Coronary artery (tissue), 2 donors: ENCODE measurements around the gene SLC28A1.
A peak's percentile ranks its signal among the peaks of the same experiment; 100 is the strongest.

Experiments used
- DNase-seq: peaks from one replicate; pipeline ENCODE4 v3.0.0-alpha.2; 2017; ENCODE audit warnings: low spot score
- H3K27ac ChIP-seq, 2 donors: fragments of 200-600 bp; sonication (generic); one replicate each; pipeline ENCODE4 v1.5.1; 2016 to 2019
- H3K4me3 ChIP-seq: fragments of 200-600 bp; sonication (generic); 2 replicates; pipeline ENCODE4 v1.5.1; 2016; ENCODE audit warnings: mild to moderate bottlenecking, moderate library complexity
- TF ChIP-seq, protein P1 (sequence below): fragments of 200-600 bp; sonication (generic); IDR thresholded peaks from one replicate; pipeline ENCODE4 v1.5.1; 2019; ENCODE audit warnings: antibody characterized with exemption

SLC28A1 gene

DNA sequence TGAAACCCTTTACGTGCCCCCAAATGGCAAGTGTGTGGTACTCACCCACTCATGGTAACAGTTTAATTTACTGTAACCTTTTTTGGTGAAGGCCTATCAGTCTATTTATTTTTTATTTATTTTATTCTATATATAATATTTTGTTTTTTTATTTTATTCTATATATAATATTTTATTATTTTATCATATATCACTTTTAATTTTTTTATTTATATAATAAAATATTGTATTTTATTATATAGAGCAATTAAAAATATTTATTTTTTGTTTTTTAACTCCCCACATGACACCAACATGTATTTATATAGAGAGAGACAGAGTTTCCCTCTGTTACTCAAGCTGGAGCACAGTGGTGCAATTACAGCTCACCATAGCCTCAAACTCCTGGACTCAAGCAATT is 41.4 kb downstream of the SLC28A1 start:
- Histone ChIP-seq H3K27ac (no peak overlapping the region), H3K4me3 (no peak overlapping the region)
- TF ChIP-seq, protein P1, sequence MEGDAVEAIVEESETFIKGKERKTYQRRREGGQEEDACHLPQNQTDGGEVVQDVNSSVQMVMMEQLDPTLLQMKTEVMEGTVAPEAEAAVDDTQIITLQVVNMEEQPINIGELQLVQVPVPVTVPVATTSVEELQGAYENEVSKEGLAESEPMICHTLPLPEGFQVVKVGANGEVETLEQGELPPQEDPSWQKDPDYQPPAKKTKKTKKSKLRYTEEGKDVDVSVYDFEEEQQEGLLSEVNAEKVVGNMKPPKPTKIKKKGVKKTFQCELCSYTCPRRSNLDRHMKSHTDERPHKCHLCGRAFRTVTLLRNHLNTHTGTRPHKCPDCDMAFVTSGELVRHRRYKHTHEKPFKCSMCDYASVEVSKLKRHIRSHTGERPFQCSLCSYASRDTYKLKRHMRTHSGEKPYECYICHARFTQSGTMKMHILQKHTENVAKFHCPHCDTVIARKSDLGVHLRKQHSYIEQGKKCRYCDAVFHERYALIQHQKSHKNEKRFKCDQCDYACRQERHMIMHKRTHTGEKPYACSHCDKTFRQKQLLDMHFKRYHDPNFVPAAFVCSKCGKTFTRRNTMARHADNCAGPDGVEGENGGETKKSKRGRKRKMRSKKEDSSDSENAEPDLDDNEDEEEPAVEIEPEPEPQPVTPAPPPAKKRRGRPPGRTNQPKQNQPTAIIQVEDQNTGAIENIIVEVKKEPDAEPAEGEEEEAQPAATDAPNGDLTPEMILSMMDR, result no peak
- DNase-seq, result no peak

- Histone ChIP-seq H3K4me3 (no peak overlapping the region), H3K27ac (peak overlapping the region in 1 of 2 donors; percentile 87)
- DNase-seq, result no peak
- TF ChIP-seq, protein P1, result no peak
Observed at GRCh38 chr15:84926491-84927230, 42.2 kb downstream of the SLC28A1 start.

GRCh38 chr15:84928843-84929168 is 44.3 kb downstream of the SLC28A1 start:
- TF ChIP-seq, protein P1, result no peak
- Histone ChIP-seq H3K27ac (no peak overlapping the region), H3K4me3 (no peak overlapping the region)
- DNase-seq, result no peak

DNA sequence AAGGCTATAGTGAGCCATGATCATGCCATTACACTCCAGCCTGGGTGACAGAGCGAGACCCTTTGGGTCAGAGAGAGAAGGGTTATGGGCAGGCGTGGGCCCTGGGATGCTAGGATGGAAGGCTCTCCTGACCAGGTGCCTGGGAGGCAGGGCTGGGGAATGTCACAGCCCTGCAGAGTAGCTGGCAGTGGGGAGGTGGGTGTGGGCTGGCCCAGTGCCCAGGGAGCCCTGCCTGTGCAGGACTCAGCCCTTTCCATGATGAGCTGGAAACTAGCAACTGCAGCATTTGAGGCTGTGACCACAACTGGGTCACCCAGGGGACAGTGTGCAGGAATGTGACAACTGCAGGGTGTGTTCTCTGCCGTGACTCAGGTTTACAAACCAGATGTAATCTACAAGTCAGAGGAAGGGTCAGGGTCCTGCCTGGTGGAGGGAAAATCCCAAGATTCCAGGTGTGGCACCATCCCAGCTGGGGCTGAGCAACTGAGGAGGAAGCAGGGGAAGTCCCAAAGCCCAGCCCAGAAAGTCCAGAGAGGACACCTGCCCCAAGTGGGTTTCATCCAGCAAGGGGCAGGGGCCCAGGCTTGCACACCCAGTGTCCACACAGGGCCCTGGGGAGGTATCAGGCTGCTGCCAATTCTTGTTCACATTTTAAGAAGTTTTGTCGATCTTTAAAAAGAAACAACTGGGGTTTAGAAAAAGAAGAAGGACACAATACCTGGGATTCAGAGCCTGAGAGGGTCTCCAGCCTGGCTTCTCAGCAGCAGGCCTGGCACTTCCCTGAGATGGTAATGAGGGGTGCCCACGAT is 45.5 kb downstream of the SLC28A1 start:
- TF ChIP-seq, protein P1, result no peak
- no peak for DNase-seq
- no peak overlapping the region for H3K4me3 ChIP-seq
- H3K27ac ChIP-seq, result no peak overlapping the region

DNA sequence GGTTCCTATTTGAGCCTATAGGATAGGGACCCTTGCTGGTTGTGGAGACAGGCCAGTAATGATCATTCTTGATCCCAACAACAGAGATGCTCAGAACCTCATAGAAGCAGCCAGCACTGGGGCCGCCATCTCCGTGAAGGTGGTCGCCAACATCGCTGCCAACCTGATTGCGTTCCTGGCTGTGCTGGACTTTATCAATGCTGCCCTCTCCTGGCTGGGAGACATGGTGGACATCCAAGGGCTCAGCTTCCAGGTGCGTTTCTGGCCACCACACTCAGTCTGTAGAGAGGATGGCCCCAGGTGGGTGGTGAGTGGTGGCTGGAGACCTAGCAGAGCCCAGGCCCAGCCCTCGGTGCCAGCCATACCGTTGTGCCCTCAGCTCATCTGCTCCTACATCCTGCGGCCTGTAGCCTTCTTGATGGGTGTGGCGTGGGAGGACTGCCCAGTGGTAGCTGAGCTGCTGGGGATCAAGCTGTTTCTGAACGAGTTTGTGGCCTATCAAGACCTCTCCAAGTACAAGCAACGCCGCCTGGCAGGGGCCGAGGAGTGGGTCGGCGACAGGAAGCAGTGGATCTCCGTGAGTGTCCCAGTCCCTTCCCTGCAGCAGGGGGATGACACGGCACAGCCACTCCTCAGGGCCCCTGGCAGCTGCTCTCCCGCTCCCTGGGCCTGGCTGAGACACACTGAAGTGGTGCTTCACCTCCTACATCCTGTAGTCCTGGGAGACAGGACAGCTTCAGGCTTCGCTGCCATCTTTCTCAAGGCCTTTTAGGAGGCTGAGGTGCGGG is 50.7 kb downstream of the SLC28A1 start:
- Histone ChIP-seq H3K27ac (no peak overlapping the region), H3K4me3 (no peak overlapping the region)
- DNase-seq, result no peak
- TF ChIP-seq, protein P1, result no peak

GRCh38 chr15:84937144-84937543 is 52.7 kb downstream of the SLC28A1 start:
- Histone ChIP-seq H3K4me3 (no peak overlapping the region), H3K27ac (no peak overlapping the region)
- no peak for DNase-seq
- TF ChIP-seq, protein P1, result no peak
